ENCODE results near the gene RAB20.

GRCh38 chr13:110522721-110523120, 38.8 kb downstream of the RAB20 start:
- no peak for TF ChIP-seq STAT6 (CRISPR knock-in tag; conservative IDR thresholded peaks at IDR 0.05; ENCODE audit: low read depth)
- no peak for TF ChIP-seq MXD4 (CRISPR knock-in tag; IDR thresholded peaks at IDR 0.05; ENCODE audit: borderline replicate concordance)
- no peak for TF ChIP-seq CTCF (IDR thresholded peaks at IDR 0.05)
- no peak for TF ChIP-seq ZBTB21 (CRISPR knock-in tag; IDR thresholded peaks at IDR 0.05; ENCODE audit: borderline replicate concordance)
